Measurements from ENCODE around the gene ATXN10. TPM values are rescaled to one million over a fixed set of nuclear protein-coding genes. Genes with fewer than 3 reads are reported as not detected.
"Not testable (repeated sequence)": the region's sequence is repeated elsewhere in the genome, so short reads cannot be mapped to it uniquely, and the experiment has no call there.

The ATXN10 gene
- total RNA-seq, 1 donor from 2014 or later = 121 TPM

GRCh38 chr22:45692549-45692948, 20.9 kb downstream of the ATXN10 start:
- no peaks in the 10 kb centered on the region for H3K9me3 Mint-ChIP-seq

GRCh38 chr22:45693835-45694234, 22.2 kb downstream of the ATXN10 start:
- H3K36me3 Mint-ChIP-seq (ENCODE audit: low read depth) = peaks cover 36% of the 10 kb centered on the region
- intact Hi-C loops (cut with micrococcal nuclease) = no loop called here
- no peak for DNase-seq
- H3K4me1 Mint-ChIP-seq = peaks cover 14% of the 10 kb centered on the region
- no peak overlapping the region for H3K4me3 Mint-ChIP-seq
- no peaks in the 10 kb centered on the region for H3K9me3 Mint-ChIP-seq
- H3K27me3 Mint-ChIP-seq = no peaks in the 10 kb centered on the region
- H3K27ac Mint-ChIP-seq = no peak overlapping the region

More at GRCh38 chr22:45692549-45692948, 20.9 kb downstream of the ATXN10 start:
- no peak overlapping the region for H3K4me3 Mint-ChIP-seq
- peaks cover 9% of the 10 kb centered on the region for H3K4me1 Mint-ChIP-seq
- H3K27me3 Mint-ChIP-seq = no peaks in the 10 kb centered on the region
- H3K27ac Mint-ChIP-seq = no peak overlapping the region
- intact Hi-C loops (cut with micrococcal nuclease) = no loop called here
- H3K36me3 Mint-ChIP-seq (ENCODE audit: low read depth) = peaks cover 28% of the 10 kb centered on the region
- DNase-seq = no peak

GRCh38 chr22:45696227-45696626, 24.6 kb downstream of the ATXN10 start:
- Mint-ChIP-seq H3K4me1 (peaks cover 7% of the 10 kb centered on the region), H3K4me3 (no peak overlapping the region), H3K27me3 (no peaks in the 10 kb centered on the region), H3K36me3 (ENCODE audit: low read depth) (peaks cover 38% of the 10 kb centered on the region), H3K27ac (peak overlapping the region; percentile 73), H3K9me3 (no peaks in the 10 kb centered on the region)
- intact Hi-C loops (cut with micrococcal nuclease) = no loop called here
- no peak for DNase-seq

GRCh38 chr22:45698094-45698493, 26.5 kb downstream of the ATXN10 start:
- Mint-ChIP-seq H3K27me3 (no peaks in the 10 kb centered on the region), H3K27ac (no peak overlapping the region), H3K4me3 (no peak overlapping the region), H3K9me3 (no peaks in the 10 kb centered on the region), H3K36me3 (ENCODE audit: low read depth) (peaks cover 37% of the 10 kb centered on the region), H3K4me1 (peaks cover 7% of the 10 kb centered on the region)
- DNase-seq = no peak
- intact Hi-C loops (cut with micrococcal nuclease) = no loop called here

GRCh38 chr22:45702981-45703380, 31.3 kb downstream of the ATXN10 start:
- no peak overlapping the region for H3K4me3 Mint-ChIP-seq
- H3K27me3 Mint-ChIP-seq = no peaks in the 10 kb centered on the region
- intact Hi-C loops (cut with micrococcal nuclease) = no loop called here
- no peaks in the 10 kb centered on the region for H3K9me3 Mint-ChIP-seq
- no peak overlapping the region for H3K27ac Mint-ChIP-seq
- DNase-seq = no peak
- peaks cover 7% of the 10 kb centered on the region for H3K4me1 Mint-ChIP-seq
- peaks cover 51% of the 10 kb centered on the region for H3K36me3 Mint-ChIP-seq (ENCODE audit: low read depth)

GRCh38 chr22:45703758-45704157, 32.1 kb downstream of the ATXN10 start:
- Mint-ChIP-seq H3K4me1 (peaks cover 8% of the 10 kb centered on the region), H3K36me3 (ENCODE audit: low read depth) (peaks cover 49% of the 10 kb centered on the region), H3K9me3 (no peaks in the 10 kb centered on the region), H3K27me3 (no peaks in the 10 kb centered on the region), H3K4me3 (no peak overlapping the region), H3K27ac (no peak overlapping the region)
- DNase-seq = no peak
- intact Hi-C loops (cut with micrococcal nuclease) = no loop called here

GRCh38 chr22:45704648-45705047, 33.0 kb downstream of the ATXN10 start:
- no peak for DNase-seq
- no peaks in the 10 kb centered on the region for H3K27me3 Mint-ChIP-seq
- intact Hi-C loops (cut with micrococcal nuclease) = no loop called here
- H3K27ac Mint-ChIP-seq = no peak overlapping the region
- peaks cover 56% of the 10 kb centered on the region for H3K36me3 Mint-ChIP-seq (ENCODE audit: low read depth)
- H3K9me3 Mint-ChIP-seq = no peaks in the 10 kb centered on the region
- H3K4me1 Mint-ChIP-seq = peaks cover 16% of the 10 kb centered on the region
- H3K4me3 Mint-ChIP-seq = no peak overlapping the region

GRCh38 chr22:45707605-45708004, 36.0 kb downstream of the ATXN10 start:
- H3K36me3 Mint-ChIP-seq (ENCODE audit: low read depth) = peaks cover 56% of the 10 kb centered on the region
- no peak for DNase-seq
- intact Hi-C loops (cut with micrococcal nuclease) = no loop called here

GRCh38 chr22:45708145-45708544, 36.5 kb downstream of the ATXN10 start:
- no peak overlapping the region for H3K27ac Mint-ChIP-seq
- H3K4me1 Mint-ChIP-seq = peaks cover 24% of the 10 kb centered on the region
- intact Hi-C loops (cut with micrococcal nuclease) = no loop called here

More at GRCh38 chr22:45707605-45708004, 36.0 kb downstream of the ATXN10 start:
- Mint-ChIP-seq H3K4me1 (peaks cover 22% of the 10 kb centered on the region), H3K9me3 (no peaks in the 10 kb centered on the region), H3K27ac (no peak overlapping the region), H3K27me3 (no peaks in the 10 kb centered on the region), H3K4me3 (no peak overlapping the region)

GRCh38 chr22:45709060-45709739, 37.6 kb downstream of the ATXN10 start:
- Mint-ChIP-seq H3K4me1 (peaks cover 24% of the 10 kb centered on the region), H3K9me3 (no peaks in the 10 kb centered on the region), H3K27me3 (no peaks in the 10 kb centered on the region), H3K27ac (peak overlapping the region; percentile 50), H3K4me3 (no peak overlapping the region), H3K36me3 (ENCODE audit: low read depth) (peaks cover 49% of the 10 kb centered on the region)
- intact Hi-C loops (cut with micrococcal nuclease) = no loop called here
- no peak for DNase-seq

More at GRCh38 chr22:45708145-45708544, 36.5 kb downstream of the ATXN10 start:
- Mint-ChIP-seq H3K9me3 (no peaks in the 10 kb centered on the region), H3K36me3 (ENCODE audit: low read depth) (peaks cover 55% of the 10 kb centered on the region), H3K27me3 (no peaks in the 10 kb centered on the region), H3K4me3 (no peak overlapping the region)
- no peak for DNase-seq

GRCh38 chr22:45709866-45710265, 38.2 kb downstream of the ATXN10 start:
- DNase-seq = no peak
- H3K9me3 Mint-ChIP-seq = no peaks in the 10 kb centered on the region
- peaks cover 26% of the 10 kb centered on the region for H3K4me1 Mint-ChIP-seq
- intact Hi-C loops (cut with micrococcal nuclease) = no loop called here
- H3K27ac Mint-ChIP-seq = peak overlapping the region; percentile 50
- no peaks in the 10 kb centered on the region for H3K27me3 Mint-ChIP-seq
- peaks cover 47% of the 10 kb centered on the region for H3K36me3 Mint-ChIP-seq (ENCODE audit: low read depth)
- no peak overlapping the region for H3K4me3 Mint-ChIP-seq

GRCh38 chr22:45710469-45710868, 38.8 kb downstream of the ATXN10 start:
- H3K27ac Mint-ChIP-seq = no peak overlapping the region

GRCh38 chr22:45714390-45714789, 42.8 kb downstream of the ATXN10 start:
- H3K27ac Mint-ChIP-seq; H3K4me3 Mint-ChIP-seq; DNase-seq; H3K9me3 Mint-ChIP-seq; H3K27me3 Mint-ChIP-seq; intact Hi-C loops (cut with micrococcal nuclease): not testable (repeated sequence)
- H3K4me1 Mint-ChIP-seq = peaks cover 15% of the 10 kb centered on the region
- peaks cover 38% of the 10 kb centered on the region for H3K36me3 Mint-ChIP-seq (ENCODE audit: low read depth)

More at GRCh38 chr22:45710469-45710868, 38.8 kb downstream of the ATXN10 start:
- Mint-ChIP-seq H3K36me3 (ENCODE audit: low read depth) (peaks cover 48% of the 10 kb centered on the region), H3K27me3 (no peaks in the 10 kb centered on the region), H3K9me3 (no peaks in the 10 kb centered on the region), H3K4me1 (peaks cover 26% of the 10 kb centered on the region), H3K4me3 (no peak overlapping the region)
- intact Hi-C loops (cut with micrococcal nuclease) = no loop called here
- DNase-seq = no peak

GRCh38 chr22:45717789-45718188, 46.2 kb downstream of the ATXN10 start:
- Mint-ChIP-seq H3K27me3 (no peaks in the 10 kb centered on the region), H3K4me1 (peaks cover 10% of the 10 kb centered on the region), H3K4me3 (no peak overlapping the region), H3K9me3 (no peaks in the 10 kb centered on the region), H3K27ac (no peak overlapping the region), H3K36me3 (ENCODE audit: low read depth) (peaks cover 45% of the 10 kb centered on the region)
- intact Hi-C loops (cut with micrococcal nuclease) = no loop called here
- DNase-seq = no peak

- Mint-ChIP-seq H3K4me1 (peaks cover 12% of the 10 kb centered on the region), H3K9me3 (no peaks in the 10 kb centered on the region)
These were observed 46.8 kb downstream of the ATXN10 start for GRCh38 chr22:45718391-45718790.

More at GRCh38 chr22:45718391-45718790, 46.8 kb downstream of the ATXN10 start:
- Mint-ChIP-seq H3K4me3 (no peak overlapping the region), H3K27ac (no peak overlapping the region), H3K27me3 (no peaks in the 10 kb centered on the region), H3K36me3 (ENCODE audit: low read depth) (peaks cover 43% of the 10 kb centered on the region)
- no peak for DNase-seq
- intact Hi-C loops (cut with micrococcal nuclease) = no loop called here

Data from activated CD4-positive, alpha-beta T cell treated with anti-CD3 and anti-CD28 coated beads, Interleukin-2, amount 10 ng/mL, durations not matched to agents 24 days and 14 days (primary cell).